ENCODE results near the gene SV2B. TPM values are rescaled to one million over a fixed set of nuclear protein-coding genes. Genes with fewer than 3 reads are reported as not detected.

The SV2B gene
- total RNA-seq, 2 experiments from 2014 or later = not detected

GRCh38 chr15:91348752-91349500 is 248.9 kb downstream of the SV2B start:
- no peak for TF ChIP-seq CTCF (IDR thresholded peaks at IDR 0.05)
- Histone ChIP-seq H3K27ac (ENCODE audit: low read depth in 1 of 2, low read length in 2 of 2) (no peak overlapping the region), H3K36me3 (ENCODE audit: insufficient read depth, low read length) (no peaks in the 10 kb centered on the region), H3K4me3 (ENCODE audit: low read length) (no peak overlapping the region), H3K4me1 (ENCODE audit: insufficient read depth, low read length) (peaks cover 10% of the 10 kb centered on the region), H3K27me3 (ENCODE audit: control insufficient read depth in 1 of 2, insufficient read depth in 2 of 2, low read length in 2 of 2) (no peaks in the 10 kb centered on the region), H3K9me3 (ENCODE audit: control insufficient read depth in 1 of 2, insufficient read depth in 1 of 2, low read length in 2 of 2) (no peaks in the 10 kb centered on the region)
- DNase-seq (peak in 3 of 14 experiments; percentile 14 to 83 (median 15)), ATAC-seq (ENCODE audit: poor library complexity) (peak; percentile 11)
- H3K4me3 Mint-ChIP-seq = no peak overlapping the region
- CTCF ChIA-PET = no interaction called here
- H3K9me3 Mint-ChIP-seq = no peaks in the 10 kb centered on the region
- H3K36me3 Mint-ChIP-seq (ENCODE audit: low read depth) = no peaks in the 10 kb centered on the region
- intact Hi-C loops (cut with DNase I, micrococcal nuclease) = no loop called here
- peaks cover 15% of the 10 kb centered on the region for H3K4me1 Mint-ChIP-seq (ENCODE audit: low read depth)
- POLR2A ChIA-PET = no interaction called here
- H3K27ac Mint-ChIP-seq = no peak overlapping the region
- H3K27me3 Mint-ChIP-seq = no peaks in the 10 kb centered on the region

Other genes with a start within 250 kb of the SV2B start
- gene FURIN, start 231.7 kb upstream of the SV2B start, total RNA-seq = 100 to 1,000 TPM in 1 of 2 experiments, 10 to 100 TPM in 1; 97.4 to 104 TPM
- gene FES, start 215.8 kb upstream of the SV2B start, total RNA-seq = 1 to 10 TPM; 3.0 to 5.5 TPM
- gene MAN2A2, start 197.0 kb upstream of the SV2B start, total RNA-seq = 100 to 1,000 TPM; 125 to 128 TPM
- gene HDDC3, start 167.7 kb upstream of the SV2B start, total RNA-seq = 10 to 100 TPM in 1 of 2 experiments, 1 to 10 TPM in 1; 9.9 to 10.8 TPM
- gene UNC45A, start 165.0 kb upstream of the SV2B start, total RNA-seq = 10 to 100 TPM; 17.6 to 18.9 TPM
- 1 to 10 TPM; 4.5 to 4.8 TPM for gene RCCD1, start 145.4 kb upstream of the SV2B start, total RNA-seq
- gene PRC1, start 105.7 kb upstream of the SV2B start, total RNA-seq = 10 to 100 TPM; 24.4 to 26.7 TPM
- 10 to 100 TPM; 17.2 to 23.8 TPM for gene VPS33B, start 77.7 kb upstream of the SV2B start, total RNA-seq

Data from CD4-positive, alpha-beta T cell (primary cell).